ENCODE results near the gene APOBEC3G. TPM values are rescaled to one million over a fixed set of nuclear protein-coding genes. Genes with fewer than 3 reads are reported as not detected.
A peak's percentile ranks its signal among the peaks of the same experiment; 100 is the strongest.

The APOBEC3G gene
- total RNA-seq, 4 donors from 2014 or later: 6.5 to 27.5 (median 11.4) TPM

DNA sequence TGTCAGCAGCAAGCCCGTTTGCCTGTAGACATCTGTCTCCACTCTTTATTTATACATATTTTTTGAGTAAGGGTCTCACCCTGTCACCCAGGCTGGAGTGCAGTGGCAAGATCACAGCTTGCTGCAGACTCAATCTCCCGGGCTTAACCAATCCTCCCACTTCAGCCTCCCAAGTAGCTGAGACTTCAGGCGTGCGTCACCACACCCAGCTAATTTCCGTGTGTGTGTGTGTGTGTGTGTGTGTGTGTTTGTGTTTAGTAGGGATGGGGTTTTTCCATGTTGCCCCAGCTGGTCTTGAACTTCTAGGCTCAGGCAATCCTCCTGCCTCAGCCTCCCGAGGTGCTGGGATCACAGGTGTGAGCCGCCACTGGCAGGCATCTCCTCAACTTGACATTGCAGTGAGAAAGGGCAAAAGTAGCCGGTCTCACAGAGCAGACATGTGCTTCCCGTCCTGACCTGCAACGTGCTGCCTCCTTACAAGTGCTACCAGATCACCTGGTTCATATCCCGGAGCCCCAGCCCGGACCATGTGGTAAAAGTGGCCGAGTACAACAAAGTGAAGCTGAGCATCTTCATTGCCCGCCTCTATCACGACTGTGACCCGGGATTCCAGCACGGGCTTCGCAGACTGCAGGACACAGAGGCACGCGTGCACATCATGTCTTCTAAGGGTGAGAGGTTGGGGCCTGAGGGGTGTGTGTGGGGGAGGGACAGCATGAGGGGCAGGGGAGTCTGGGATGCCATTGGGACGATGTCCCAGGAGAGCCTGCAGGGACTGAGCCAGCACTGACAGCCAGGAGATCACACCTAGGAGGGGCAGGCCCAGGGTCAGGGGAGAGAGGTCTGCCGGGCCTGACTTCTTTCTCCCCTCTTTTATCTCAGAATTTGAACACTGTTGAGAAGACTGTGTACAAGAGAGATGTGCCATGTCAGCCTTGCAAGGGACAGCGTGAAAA lies 14.3 kb downstream of the APOBEC3G start:
- DNase-seq (ENCODE audit: low spot score in 2 of 2): no peak
- Histone ChIP-seq H3K36me3 (peaks cover 0 to 12% (median 0%) of the 10 kb centered on the region in 3 donors), H3K9me3 (no peaks in the 10 kb centered on the region), H3K27ac (no peak overlapping the region), H3K4me1 (peaks cover 0 to 10% (median under 1%) of the 10 kb centered on the region in 4 donors), H3K4me3 (no peak overlapping the region), H3K27me3 (no peaks in the 10 kb centered on the region)
- 83 to 86% methylated on average over 20 to 23 of the region's 23 CpGs for WGBS, 2 donors
- TF ChIP-seq EP300 (IDR thresholded peaks at IDR 0.05) (no peak), POLR2A (IDR thresholded peaks at IDR 0.05) (no peak), CTCF (IDR thresholded peaks at IDR 0.05) (no peak)

DNA sequence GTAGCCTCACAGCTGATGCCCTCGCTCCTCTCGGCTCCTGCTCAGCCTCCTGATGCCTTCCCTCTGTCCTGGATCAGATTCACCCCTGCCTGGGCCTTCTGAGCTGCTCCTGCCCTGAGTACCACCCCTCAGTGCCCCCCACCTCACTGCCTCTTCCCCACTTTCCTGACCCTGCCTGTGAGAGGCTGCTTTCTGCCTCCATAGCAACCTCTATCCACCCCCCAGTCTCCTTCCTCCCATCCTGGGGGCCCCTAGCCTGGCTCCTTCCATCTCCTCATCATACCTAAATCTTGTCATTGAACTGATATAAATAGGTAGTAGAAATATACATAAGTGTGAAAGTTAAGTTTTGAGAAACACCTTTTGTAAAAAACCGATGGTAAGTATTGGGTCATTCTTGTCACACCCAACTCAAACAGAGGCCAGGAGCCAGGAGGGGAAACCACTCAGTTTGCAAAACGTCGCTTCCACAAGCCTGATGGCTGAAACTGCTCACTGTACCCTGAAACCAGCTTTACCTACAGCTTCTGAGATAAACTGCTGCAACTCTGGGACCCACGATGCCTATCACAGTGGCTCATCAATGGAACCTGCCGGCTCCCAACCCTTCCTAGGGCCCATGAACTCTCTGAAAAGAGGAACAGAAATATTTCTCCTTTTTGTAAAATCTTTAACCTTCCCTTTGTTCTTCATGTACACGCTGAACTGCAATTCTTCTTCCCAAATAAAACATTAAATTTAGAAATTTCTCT lies 15.2 kb downstream of the APOBEC3G start:
- H3K9me3 ChIP-seq: no peaks in the 10 kb centered on the region
- no peak for DNase-seq (ENCODE audit: low spot score in 2 of 2)
- no peaks in the 10 kb centered on the region for H3K27me3 ChIP-seq
- peaks cover 0 to 3% (median 0%) of the 10 kb centered on the region in 3 donors for H3K36me3 ChIP-seq
- no peak overlapping the region for H3K27ac ChIP-seq
- peaks cover 0 to 19% (median 8%) of the 10 kb centered on the region in 4 donors for H3K4me1 ChIP-seq
- no peak overlapping the region for H3K4me3 ChIP-seq
- TF ChIP-seq CTCF (IDR thresholded peaks at IDR 0.05) (no peak), EP300 (IDR thresholded peaks at IDR 0.05) (no peak), POLR2A (IDR thresholded peaks at IDR 0.05) (no peak)
- 70 to 73% methylated on average over 8 of the region's 8 CpGs for WGBS, 2 donors

GRCh38 chr22:39094717-39095389 lies 17.8 kb downstream of the APOBEC3G start:
- 90% methylated on average over 14 of the region's 14 CpGs for WGBS, 2 donors
- no peak overlapping the region for H3K27ac ChIP-seq
- TF ChIP-seq CTCF (IDR thresholded peaks at IDR 0.05): no peak
- no peak for TF ChIP-seq EP300 (IDR thresholded peaks at IDR 0.05)
- TF ChIP-seq POLR2A (IDR thresholded peaks at IDR 0.05): no peak

GRCh38 chr22:39095971-39096370 lies 18.9 kb downstream of the APOBEC3G start:
- Histone ChIP-seq H3K27ac (peak overlapping the region in 1 of 4 donors; percentile 66), H3K27me3 (no peaks in the 10 kb centered on the region), H3K4me1 (peaks cover 0 to 35% (median 21%) of the 10 kb centered on the region in 4 donors), H3K4me3 (no peak overlapping the region), H3K36me3 (no peaks in the 10 kb centered on the region), H3K9me3 (no peaks in the 10 kb centered on the region)
- WGBS, 2 donors: 85 to 93% methylated on average over 2 to 3 of the region's 3 CpGs
- no peak for DNase-seq (ENCODE audit: low spot score in 2 of 2)
- TF ChIP-seq EP300 (IDR thresholded peaks at IDR 0.05) (no peak), CTCF (IDR thresholded peaks at IDR 0.05) (no peak), POLR2A (IDR thresholded peaks at IDR 0.05) (no peak)

More at GRCh38 chr22:39094717-39095389, 17.8 kb downstream of the APOBEC3G start:
- Histone ChIP-seq H3K9me3 (no peaks in the 10 kb centered on the region), H3K36me3 (no peaks in the 10 kb centered on the region), H3K4me1 (peaks cover 0 to 35% (median 19%) of the 10 kb centered on the region in 4 donors), H3K4me3 (no peak overlapping the region), H3K27me3 (no peaks in the 10 kb centered on the region)
- DNase-seq (ENCODE audit: low spot score in 2 of 2): no peak

All from tibial nerve (tissue), 4 donors.